NCI-H1417 (cell line): Measurements from ENCODE around the gene RMP24.
A peak's percentile ranks its signal among the peaks of the same experiment; 100 is the strongest.
"Not testable (repeated sequence)": the region's sequence is repeated elsewhere in the genome, so short reads cannot be mapped to it uniquely, and the experiment has no call there.

Experiments used
- DNase-seq, 3 experiments: peaks; one replicate each; lab custom pipeline; 2025; lab: John Stamatoyannopoulos, UW

RMP24 gene

DNA sequence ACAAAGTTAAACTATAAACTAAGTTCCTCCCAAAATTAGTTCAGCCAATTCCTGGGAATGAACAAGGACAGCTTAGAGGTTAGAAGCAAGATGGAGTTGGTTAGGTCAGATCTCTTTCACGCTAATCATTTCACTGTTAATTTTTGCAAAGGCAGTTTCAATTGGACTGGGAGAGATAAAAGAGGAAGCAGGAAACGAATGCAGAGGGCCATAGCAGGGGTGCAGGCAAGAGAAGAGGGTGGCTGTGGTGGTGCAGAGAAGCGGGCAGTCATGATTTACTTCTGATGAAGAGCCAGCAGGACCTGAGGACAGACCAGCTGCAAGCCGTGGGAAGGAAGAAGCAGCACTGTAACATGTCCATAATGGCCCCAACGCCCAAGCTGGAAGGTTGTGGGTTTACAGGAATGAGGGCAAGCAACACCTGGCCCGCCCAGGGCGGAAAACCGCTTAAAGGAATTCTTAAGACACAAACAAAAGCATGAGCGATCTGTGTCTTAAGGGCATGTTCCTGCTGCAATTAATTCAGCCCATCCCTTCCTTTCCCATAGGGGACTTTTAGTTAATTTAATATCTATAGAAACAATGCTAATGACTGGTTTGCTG, 4.1 kb upstream of the RMP24 start:
- no peak for DNase-seq

DNA sequence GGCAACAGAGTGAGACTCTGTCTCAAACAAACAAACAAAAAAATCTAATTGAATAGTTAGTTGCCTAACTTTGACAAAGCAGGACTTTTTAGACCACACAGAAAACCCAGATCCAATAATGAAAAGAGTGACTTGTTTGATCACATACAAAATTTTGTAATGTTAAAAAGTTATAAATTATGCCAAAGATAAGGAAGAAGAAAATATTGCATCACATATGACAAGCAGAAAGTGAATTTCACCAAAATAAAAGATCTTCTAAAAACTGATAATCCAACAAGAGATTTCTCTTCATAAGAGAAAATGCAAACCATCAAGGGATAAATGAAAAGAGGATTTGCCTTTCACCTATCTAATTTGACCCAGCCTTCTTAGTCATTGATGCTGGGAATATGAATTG, 2.8 kb upstream of the RMP24 start:
- DNase-seq, result no peak

DNA sequence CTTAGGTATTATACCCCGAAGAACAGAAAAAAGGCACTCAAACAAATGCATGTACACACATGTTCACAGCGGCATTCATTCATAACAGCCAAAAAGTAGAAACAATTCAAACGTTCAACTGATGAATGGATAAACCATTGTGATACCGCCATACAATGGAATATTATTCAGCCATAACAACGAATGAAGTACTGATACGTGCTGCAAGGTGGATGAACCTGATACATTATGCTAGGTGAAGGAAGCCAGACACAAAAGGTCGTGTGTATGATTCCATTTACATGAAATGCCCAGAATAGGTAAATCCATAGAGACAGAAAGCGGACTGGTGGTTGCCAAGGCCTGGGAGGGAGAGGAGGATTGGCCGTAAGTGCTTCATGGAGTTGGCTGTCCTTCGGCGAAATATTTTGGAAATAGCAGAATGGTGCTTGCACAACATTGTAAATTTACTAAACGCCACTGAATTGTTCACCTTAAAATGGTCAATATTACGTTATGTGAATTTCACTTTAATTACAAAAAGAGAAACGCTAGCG, 750 bp upstream of the RMP24 start:
- peak in 1 of 3 experiments; percentile 91 for DNase-seq

DNA sequence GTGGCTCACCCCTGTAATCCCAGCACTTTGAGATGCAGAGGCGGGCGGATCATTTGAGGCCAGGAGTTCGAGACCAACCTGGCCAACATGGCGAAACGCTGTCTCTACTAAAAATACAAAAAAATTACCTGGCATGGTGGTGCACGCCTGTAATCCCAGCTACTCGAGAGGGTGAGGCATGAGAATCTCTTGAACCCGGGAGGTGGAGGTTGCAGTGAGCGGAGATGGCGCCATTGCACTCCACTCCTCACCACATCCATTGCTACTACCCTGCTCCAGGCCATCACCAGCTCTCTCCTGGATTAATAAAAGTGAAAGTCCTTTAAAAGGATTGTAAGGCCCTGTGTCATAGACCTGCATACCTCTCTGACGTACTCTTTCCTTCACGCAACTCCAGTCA, 1.2 kb downstream of the RMP24 start:
- no peak for DNase-seq

DNA sequence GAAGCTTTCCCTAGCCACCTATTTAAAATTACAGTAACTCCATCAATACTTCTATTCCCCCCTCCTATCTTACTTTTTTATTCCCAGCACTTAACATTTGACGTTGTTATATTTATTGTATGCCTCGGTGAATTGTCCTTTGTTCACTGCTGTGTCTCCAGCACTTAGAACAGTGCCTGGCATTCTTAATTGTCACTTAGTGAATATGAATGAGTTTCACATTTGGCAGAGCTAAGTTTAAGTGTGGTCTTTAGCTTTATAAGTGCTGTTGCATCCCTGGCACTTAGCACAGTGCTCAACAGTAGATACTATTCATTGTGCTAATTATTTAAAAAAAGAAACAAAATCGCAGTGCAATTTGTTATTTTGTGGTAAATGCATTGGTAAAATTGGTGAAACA, 1.7 kb downstream of the RMP24 start:
- no peak for DNase-seq

DNA sequence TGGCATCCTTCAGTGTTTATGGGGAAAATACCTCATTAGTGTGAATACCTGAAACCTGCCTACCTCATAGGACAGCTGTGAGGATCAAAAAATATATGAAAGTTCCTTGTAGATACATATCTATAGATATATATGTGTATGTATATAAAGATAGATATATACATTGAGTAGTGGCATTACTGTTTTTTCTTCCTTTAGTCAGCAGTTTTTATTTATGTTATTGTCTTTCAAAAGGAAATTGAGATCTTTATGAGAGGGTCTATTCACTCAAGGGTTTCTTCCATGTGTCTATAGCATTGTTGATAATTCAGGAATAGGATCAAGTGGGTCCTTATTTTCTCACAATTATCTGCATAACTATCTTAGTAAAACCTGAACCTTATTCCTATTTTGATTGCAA, 6.6 kb downstream of the RMP24 start:
- no peak for DNase-seq

DNA sequence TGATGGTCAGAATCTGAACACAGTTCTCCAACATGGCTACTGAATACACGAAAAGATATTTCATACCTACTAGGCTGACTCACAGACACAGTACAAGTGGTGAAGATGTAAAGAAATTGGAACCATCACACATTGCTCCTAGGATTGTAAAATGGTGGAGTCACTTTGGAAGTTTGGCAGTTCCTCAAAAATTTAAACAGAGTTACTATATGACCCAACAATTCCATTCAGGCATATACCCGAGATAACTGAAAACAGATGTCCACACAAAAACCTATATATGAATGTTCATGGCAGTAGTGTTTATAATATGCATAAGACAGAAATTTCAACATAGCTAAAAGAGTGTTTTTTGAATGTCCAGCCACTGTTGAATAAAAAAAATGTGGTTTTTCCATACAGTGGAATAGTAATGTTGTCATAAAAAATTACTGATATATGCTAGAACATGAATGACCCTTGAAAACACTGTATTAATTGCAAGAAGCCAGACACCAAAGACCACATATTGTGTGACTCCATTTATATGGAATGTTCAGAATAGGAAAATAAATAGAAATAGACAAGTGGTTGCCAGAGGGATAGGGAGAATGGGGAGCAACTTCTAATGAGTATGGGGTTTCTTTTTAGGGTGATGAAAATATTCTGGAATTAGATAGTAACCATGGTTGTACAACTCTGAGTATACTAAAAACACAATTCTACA, 10.1 kb downstream of the RMP24 start:
- DNase-seq, result no peak

DNA sequence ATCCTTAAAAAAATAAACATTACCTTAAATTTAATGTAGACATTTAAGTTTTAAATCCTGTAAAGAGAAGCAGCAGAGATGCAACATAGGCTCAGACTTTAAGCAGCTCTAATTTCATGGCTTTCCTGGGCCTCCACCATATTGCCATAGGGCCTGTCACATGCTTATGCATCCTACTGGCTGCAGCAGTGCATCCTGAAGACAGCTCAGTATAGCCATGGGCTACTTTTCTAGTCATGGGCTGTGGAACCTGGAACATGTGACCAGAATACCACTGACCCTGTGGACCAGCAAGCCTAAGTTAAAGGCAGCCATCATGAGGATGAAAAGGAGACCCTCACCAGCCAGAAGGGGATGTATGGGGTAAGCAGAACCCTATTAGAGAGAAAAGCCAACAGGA, 10.7 kb downstream of the RMP24 start:
- DNase-seq, result no peak

DNA sequence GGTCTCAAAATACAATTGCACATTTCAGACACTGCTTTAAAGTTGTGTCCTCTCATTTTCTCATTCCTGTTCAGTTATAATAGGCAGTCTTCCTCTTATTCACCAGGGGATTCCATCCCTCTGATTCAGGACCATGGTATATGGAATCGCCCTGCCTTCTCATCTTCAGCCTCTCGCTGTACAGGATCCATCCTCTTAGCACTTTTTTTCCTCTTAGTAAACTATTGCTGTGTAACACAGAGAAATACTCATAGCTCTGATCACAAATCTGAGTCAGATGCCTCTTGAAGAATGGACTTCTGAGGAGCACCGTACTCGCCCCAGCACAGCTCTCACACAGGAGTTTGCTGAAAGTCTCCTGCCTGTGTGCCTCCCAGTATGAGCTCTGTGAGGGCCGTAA, 11.3 kb downstream of the RMP24 start:
- DNase-seq, result no peak

DNA sequence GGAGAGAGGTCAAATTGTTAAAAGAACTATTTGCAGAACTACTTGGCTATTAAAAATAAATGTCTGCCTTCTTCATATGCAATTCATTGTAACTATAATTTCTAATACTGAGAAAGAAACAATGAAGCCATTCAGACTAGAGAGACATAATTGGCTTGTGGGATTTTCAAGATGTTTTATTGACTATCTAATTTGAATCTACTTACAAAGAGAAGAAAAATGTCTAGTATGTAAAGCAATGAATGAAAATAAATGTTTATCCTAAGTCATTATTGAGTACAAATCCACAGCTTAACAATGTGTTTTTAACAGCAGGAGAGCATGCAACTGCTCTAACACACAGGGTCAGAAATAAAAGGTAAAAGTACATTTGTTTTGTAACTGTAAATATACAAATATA, 19.2 kb downstream of the RMP24 start:
- no peak for DNase-seq

DNA sequence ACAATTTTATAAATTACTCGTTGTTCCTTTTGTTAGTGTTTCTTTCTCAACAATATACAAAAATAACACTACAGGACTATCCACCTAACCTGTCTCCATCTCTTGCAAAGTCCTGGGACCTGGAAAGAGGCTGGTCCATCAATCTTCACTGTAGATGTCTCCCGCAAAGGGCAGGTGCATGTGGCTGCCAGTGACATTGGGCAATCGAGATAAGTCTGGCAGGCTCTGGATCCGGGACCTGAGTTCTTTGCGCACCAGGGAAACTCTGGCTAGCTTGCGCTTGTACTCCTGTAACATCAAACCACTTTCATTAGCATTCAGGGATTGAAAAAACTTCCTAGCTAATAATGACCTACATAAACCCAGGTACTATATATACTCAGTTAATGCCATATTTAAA, 20.5 kb downstream of the RMP24 start:
- no peak for DNase-seq

DNA sequence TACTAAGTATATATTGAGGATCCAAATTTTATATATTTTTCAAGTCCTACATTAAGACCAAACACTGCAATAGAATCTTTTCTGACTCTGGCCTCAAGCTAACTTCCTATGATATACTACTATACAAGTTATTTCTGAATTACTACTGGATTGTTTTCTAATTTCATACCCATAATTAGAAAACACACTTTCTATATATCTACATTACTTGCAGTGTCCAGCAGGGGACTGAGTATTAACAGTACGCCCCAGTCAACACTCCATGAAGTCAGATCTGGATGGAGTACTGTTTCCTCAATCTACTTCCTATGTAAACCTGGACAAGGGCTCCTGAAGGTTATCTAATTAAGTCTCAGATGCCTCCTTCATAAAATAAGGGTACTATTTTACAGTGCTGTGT, 26.5 kb downstream of the RMP24 start:
- peak in 1 of 3 experiments; percentile 12 for DNase-seq

DNA sequence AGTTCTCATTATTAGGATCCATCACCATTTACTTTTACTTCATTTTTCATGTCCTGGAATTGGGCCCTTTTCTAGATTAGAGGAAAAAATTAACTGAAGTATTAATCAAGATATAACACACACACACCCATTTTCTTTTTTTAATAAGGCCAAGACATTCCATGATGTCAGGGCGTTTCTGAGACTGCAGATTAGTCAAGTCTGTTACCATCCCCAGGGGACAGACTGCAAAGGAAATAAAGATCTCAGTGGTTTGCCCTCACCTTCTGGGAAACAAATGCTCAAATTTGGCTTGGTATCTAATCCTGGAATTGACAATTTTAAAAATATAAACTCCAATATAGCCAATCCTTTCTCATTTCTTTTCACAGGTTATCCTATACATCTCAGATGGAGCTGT, 27.4 kb downstream of the RMP24 start:
- no peak for DNase-seq

DNA sequence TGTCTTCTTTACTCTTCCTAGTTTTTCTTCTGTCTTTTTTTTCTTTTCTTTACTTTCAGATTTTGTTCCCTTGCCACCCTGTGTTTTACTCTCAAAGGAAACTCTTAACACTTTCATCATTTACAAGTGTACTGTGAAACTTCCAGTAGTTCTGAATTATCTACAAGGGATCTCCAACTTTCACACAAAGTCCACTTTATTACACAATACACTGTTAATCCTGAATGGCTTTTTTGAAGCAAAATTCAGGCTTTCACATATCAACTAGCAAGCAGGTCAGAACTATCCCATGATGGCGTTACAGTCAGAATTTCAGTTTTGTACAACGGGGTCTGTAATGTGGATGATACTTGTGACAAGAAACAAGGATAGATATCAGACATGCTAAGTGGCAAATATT, 34.5 kb downstream of the RMP24 start:
- no peak for DNase-seq

DNA sequence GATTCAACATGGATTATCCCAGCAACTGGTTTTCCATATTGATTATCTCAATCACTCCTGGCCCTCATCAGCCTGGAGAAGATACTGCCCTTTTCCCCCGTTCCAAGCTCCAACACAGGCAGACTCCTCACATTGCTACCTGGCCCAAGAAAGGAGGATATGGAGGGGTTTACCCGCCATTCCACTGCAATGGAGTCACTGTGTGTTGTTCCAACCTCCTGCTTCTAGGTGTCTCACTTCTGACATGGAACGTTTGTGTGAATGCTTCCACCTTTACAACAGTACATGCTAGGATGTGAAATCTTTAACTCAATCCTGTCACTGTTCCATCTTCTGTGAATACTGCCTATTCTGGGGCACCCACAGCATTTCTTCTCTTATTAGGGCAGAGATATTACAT, 36.7 kb downstream of the RMP24 start:
- DNase-seq, result no peak

DNA sequence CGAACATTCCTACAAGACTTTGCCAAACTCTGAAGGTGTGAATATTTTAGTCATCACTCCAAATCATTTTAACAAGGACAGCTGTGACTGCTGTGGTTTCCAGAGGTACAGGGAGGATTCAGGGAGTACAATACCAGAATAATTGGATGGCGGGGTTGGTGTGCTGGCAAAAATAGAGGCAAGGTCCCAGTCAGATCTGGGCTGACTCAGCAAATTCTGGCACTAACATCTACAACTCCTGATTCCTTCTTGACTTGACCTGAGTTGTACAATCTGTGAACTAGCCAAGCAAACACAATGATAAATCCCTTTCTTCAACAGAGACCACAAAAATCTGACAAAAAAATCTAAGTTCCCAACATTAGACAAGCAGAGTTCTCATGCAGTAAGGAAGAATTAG, 40.4 kb downstream of the RMP24 start:
- DNase-seq, result no peak

DNA sequence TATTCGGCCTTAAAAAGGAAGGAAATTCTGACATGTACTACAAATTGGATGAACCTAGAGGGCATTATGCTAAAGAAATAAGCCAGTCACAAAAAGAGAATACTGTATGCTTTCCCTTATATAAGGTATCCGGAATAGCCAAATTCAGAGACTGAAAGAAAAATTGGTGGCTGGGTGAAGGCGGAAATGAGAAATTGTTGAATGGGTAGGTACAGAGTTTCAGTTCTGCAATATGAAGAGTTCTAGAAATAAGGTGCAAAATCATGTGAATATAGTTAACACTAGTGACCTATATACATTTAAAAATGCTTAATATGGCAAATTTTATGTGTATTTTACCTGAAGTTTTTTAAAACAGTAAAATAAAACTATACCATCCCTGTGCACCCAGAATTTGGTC, 43.1 kb downstream of the RMP24 start:
- no peak for DNase-seq

DNA sequence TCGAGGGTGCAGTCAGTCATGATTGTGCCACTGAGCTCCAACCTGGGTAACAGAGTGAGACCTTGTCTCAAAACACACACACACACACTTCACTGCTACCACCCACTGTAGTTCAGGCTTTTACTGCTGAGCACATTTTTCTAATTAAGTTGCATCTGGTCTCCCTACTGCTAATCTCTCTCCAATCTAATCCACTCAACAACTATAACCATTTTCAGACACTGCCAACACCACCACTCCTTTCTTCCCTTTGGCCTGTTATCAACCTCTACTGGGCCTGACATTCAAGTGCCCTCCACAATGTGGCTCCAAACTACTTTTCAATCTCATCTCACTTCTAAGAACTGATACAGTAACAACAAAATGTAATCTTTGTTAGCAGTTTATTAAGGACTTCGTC, 44.8 kb downstream of the RMP24 start:
- DNase-seq, result no peak

DNA sequence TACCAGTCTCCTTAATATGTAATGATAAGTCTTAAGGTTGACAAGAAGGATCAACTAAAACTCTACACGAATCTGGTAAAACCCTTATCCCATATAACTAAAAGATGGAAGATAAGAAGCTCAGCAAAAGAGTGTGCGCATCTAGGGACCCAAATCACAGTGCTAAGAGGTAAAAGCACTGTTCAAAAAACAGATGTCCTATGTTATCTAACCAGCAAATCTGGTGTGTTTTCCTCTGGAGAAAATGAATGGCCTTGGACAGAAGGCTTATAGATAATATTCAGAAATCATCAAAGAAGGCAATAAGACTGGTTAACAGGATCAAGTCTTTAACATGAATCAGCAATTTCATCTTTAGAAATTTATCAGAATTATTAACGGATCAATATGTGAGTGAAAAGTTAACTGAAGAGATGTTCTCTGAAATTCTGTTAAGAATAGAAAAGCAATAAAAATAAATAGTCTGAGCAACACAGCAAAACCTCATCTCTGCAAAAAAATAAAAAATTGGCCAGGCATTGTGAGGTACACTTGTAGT, 47.8 kb downstream of the RMP24 start:
- DNase-seq, result no peak

DNA sequence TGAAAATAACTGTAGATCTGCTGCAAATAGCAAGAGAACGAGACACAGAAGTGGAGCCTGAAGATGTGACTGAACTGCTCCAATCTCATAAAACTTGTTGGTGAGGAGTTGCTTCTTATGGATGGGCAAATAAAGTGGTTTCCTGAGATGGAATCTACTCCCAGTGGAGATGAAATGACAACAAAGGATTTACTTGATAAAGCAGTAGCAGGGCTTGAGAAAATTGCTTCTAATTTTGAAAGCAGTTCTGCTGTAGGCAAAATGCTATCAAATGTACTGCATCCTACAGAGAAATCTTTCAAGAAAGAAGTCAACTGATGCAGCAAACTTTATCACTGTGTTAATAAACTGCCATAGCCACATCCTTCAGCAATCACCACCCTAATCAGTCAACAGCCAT, 50.9 kb downstream of the RMP24 start:
- no peak for DNase-seq

DNA sequence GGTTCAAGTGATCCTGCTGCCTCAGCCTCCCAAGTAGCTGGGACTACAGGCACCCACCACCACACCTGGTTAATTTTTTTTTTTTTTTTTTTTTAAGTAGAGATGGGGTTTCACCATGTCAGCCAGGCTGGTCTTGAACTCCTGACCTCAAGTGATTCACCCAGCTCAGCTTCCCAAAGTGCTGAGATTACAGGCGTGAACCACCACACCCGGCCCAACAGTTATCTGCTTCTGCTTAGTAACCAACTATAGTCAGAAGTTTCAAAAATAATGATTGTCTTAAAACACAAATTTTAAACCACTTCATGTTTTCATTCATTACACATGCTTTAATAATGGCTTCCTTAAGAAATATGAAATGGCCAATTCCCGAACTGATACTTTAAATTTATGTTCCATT, 51.8 kb downstream of the RMP24 start:
- DNase-seq, result not testable (repeated sequence)

DNA sequence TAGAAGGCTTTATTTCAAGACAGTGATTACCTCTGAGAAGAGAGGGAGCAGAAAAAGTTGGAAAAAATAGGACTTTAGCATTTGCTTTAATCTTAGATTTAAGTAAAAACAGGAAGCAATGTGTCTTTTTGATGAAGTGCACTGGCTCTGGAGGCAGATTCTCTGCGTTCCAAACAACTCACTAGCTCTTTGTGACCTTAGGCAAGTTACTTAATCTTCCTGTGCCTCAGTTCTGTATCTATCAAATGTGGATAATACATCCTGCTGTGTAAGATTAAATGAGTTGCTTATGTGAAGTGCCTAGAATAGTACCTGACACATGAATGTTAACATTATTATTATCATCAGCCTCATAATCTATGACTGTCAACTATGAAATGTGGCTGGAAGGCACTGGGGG, 52.5 kb downstream of the RMP24 start:
- no peak for DNase-seq

DNA sequence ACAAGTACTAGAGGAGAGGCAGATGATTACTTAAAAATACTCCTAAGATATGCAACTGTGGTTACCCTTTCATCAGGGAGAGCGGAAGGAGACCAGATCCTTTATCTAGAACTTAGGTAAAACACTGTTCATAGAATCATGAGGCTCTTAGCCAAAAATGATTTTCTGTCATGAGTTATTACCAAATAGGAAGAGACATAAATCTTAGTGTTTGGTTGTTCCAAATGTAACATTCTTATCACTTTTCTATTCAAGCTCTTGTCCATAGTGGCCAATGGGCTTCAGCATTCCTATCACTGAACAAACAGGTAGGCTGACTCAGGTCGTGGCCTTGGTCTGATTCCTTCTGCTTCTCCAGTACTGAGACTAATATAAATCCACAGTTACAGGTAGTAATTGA, 56.4 kb downstream of the RMP24 start:
- DNase-seq, result no peak
